GM12875 (cell line): ENCODE results near the gene LKAAEAR1.
A peak's percentile ranks its signal among the peaks of the same experiment; 100 is the strongest.

Source experiments
- H3K4me3 ChIP-seq: one replicate; pipeline ENCODE4 v1.5.1; 2011; ENCODE audit warnings: low read depth, low read length, control low read depth
- TF ChIP-seq, protein P1 (sequence below): IDR thresholded peaks from 2 replicates; pipeline ENCODE4 v1.5.1; 2011; ENCODE audit warnings: low read depth, mild to moderate bottlenecking, control low read depth, inconsistent platforms, low read length, moderate library complexity, borderline replicate concordance; ENCODE audit not compliant: insufficient read depth

LKAAEAR1 gene

GRCh38 chr20:64038565-64039292 lies 45.5 kb downstream of the LKAAEAR1 start:
- TF ChIP-seq, protein P1, sequence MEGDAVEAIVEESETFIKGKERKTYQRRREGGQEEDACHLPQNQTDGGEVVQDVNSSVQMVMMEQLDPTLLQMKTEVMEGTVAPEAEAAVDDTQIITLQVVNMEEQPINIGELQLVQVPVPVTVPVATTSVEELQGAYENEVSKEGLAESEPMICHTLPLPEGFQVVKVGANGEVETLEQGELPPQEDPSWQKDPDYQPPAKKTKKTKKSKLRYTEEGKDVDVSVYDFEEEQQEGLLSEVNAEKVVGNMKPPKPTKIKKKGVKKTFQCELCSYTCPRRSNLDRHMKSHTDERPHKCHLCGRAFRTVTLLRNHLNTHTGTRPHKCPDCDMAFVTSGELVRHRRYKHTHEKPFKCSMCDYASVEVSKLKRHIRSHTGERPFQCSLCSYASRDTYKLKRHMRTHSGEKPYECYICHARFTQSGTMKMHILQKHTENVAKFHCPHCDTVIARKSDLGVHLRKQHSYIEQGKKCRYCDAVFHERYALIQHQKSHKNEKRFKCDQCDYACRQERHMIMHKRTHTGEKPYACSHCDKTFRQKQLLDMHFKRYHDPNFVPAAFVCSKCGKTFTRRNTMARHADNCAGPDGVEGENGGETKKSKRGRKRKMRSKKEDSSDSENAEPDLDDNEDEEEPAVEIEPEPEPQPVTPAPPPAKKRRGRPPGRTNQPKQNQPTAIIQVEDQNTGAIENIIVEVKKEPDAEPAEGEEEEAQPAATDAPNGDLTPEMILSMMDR = peak; percentile 87
- H3K4me3 ChIP-seq = peak overlapping the region; percentile 45

- H3K4me3 ChIP-seq = peak overlapping the region; percentile 45
- TF ChIP-seq, protein P1 = no peak
Observed at GRCh38 chr20:64038224-64038564, 46.0 kb downstream of the LKAAEAR1 start.

GRCh38 chr20:64037498-64038213 lies 46.5 kb downstream of the LKAAEAR1 start:
- TF ChIP-seq, protein P1 = no peak
- H3K4me3 ChIP-seq = no peak overlapping the region

- H3K4me3 ChIP-seq = no peak overlapping the region
- TF ChIP-seq, protein P1 = no peak
Observed at GRCh38 chr20:64037199-64037497, 47.0 kb downstream of the LKAAEAR1 start.

- TF ChIP-seq, protein P1 = no peak
- H3K4me3 ChIP-seq = no peak overlapping the region
Observed at GRCh38 chr20:64036346-64037198, 47.6 kb downstream of the LKAAEAR1 start.

DNA sequence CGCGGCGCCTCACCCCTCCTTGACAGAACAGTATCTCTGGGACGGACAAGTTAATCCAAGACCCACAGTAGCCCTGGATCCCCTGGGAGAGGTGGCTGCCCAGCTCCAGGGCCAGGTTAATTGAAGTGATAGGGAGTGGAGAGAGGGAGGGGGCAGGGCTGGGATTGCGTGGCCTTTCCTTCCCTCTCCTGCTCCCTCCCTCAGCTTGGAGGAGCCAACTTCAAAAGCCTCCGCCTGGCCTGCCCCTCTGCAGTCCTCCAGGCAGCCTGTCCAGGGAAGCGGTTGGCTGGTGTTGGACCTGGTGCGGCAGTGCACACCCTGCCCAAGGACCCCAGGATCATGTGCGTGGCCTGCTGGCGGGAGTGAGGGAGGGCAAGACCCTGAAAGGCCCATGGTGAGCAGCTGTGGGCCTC lies 48.3 kb downstream of the LKAAEAR1 start, which contains the start of gene C20orf204:
Gene C20orf204, plus strand, starts transcription at position 250 of the 413 bp plus-strand sequence. Its CDS starts 142 bp downstream, at position 392.
- TF ChIP-seq, protein P1 = no peak
- no peak within 1 kb of the TSS for H3K4me3 ChIP-seq
